GM21526 (cell line): ENCODE data around the gene STRIP1.
"Not testable (repeated sequence)": the region's sequence is repeated elsewhere in the genome, so short reads cannot be mapped to it uniquely, and the experiment has no call there.

Experiments used
- ATAC-seq: cut with Tn5 transposase; IDR thresholded peaks from one replicate; pipeline ENCODE4 v1.9.1; 2021; ENCODE audit warnings: moderate library complexity; ENCODE audit not compliant: unreplicated experiment, low FRiP score

STRIP1 gene

GRCh38 chr1:110068646-110069403, 34.4 kb downstream of the STRIP1 start:
- ATAC-seq: no peak

GRCh38 chr1:110069404-110070281, 35.2 kb downstream of the STRIP1 start:
- no peak for ATAC-seq

GRCh38 chr1:110070282-110070669, 35.9 kb downstream of the STRIP1 start:
- ATAC-seq: no peak

GRCh38 chr1:110070671-110071242, 36.3 kb downstream of the STRIP1 start, which contains the start of gene ALX3:
Gene ALX3, minus strand, starts transcription at chr1:110070672. Its CDS starts 60 bp downstream, at chr1:110070612.
- no peak for ATAC-seq

- ATAC-seq: no peak
Observed at GRCh38 chr1:110074166-110074565, 39.7 kb downstream of the STRIP1 start.

- ATAC-seq: no peak
Observed at GRCh38 chr1:110076789-110077500, 42.5 kb downstream of the STRIP1 start.

GRCh38 chr1:110079995-110080394, 45.6 kb downstream of the STRIP1 start:
- not testable (repeated sequence) for ATAC-seq

- no peak for ATAC-seq
Observed at GRCh38 chr1:110081061-110081460, 46.6 kb downstream of the STRIP1 start.

GRCh38 chr1:110082477-110082876, 48.1 kb downstream of the STRIP1 start:
- no peak for ATAC-seq

GRCh38 chr1:110083061-110083865, 48.8 kb downstream of the STRIP1 start:
- no peak for ATAC-seq

- ATAC-seq: no peak
Observed at GRCh38 chr1:110083866-110084226, 49.4 kb downstream of the STRIP1 start.

- ATAC-seq: no peak
Observed at GRCh38 chr1:110084227-110085078, 50.0 kb downstream of the STRIP1 start.

GRCh38 chr1:110085671-110086070, 51.2 kb downstream of the STRIP1 start:
- ATAC-seq: no peak

GRCh38 chr1:110086961-110087360, 52.5 kb downstream of the STRIP1 start:
- ATAC-seq: no peak

- peak; percentile 59 for ATAC-seq
Observed at GRCh38 chr1:110087812-110088738, 53.7 kb downstream of the STRIP1 start.

- no peak for ATAC-seq
Observed at GRCh38 chr1:110088739-110089316, 54.4 kb downstream of the STRIP1 start.

GRCh38 chr1:110089561-110090275, 55.3 kb downstream of the STRIP1 start:
- ATAC-seq: no peak
